ENCODE data around the gene NDUFAF8. TPM values are rescaled to one million over a fixed set of nuclear protein-coding genes. Genes with fewer than 3 reads are reported as not detected.

NDUFAF8 gene
- total RNA-seq, 1 experiment from 2014 or later, result 60.1 TPM

DNA sequence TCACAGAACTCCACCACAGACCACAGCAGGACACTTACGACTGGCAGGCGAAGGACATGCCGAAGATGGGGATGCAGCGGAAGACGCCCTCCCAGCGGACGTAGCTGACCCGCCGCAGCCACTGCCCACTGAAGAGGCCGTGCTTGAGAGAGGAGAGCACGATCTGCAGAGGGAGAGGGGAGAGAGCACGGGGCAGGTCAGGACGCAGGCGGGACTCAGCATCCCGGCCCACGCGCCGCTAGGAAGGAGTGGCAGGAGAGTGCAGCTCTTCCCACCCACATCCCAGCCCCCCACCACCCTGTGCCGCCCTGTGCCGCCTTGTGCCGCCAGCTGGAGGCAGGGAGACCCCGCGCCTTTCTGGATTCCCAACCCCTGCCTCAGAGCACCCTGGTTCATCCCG is 41.5 kb downstream of the NDUFAF8 start:
- Histone ChIP-seq H2BK5ac (ENCODE audit: insufficient read length, low read length) (no peak overlapping the region), H3K4ac (ENCODE audit: low read depth, low read length) (no peak overlapping the region), H3K9me3 (ENCODE audit: control insufficient read depth, low read depth, low read length) (no peaks in the 10 kb centered on the region), H3K23ac (ENCODE audit: insufficient read length, low read depth, low read length) (no peak overlapping the region), H3K79me1 (ENCODE audit: insufficient read depth, low read depth, low read length, poor library complexity, severe bottlenecking) (no peaks in the 10 kb centered on the region), H2AK5ac (ENCODE audit: insufficient read length, low read length) (no peak overlapping the region), H3K56ac (ENCODE audit: insufficient read length, low read depth, low read length) (no peak overlapping the region), H4K5ac (ENCODE audit: insufficient read length, low read depth, low read length) (no peak overlapping the region), H3K23me2 (ENCODE audit: insufficient read length, low read depth, low read length, poor library complexity, severe bottlenecking) (no peaks in the 10 kb centered on the region), H4K91ac (ENCODE audit: insufficient read length, low read depth, low read length) (no peak overlapping the region), H2BK15ac (ENCODE audit: low read depth, low read length) (no peak overlapping the region), H3K14ac (ENCODE audit: insufficient read depth, low read length) (no peak overlapping the region), H3K18ac (ENCODE audit: insufficient read length, low read depth, low read length) (no peak overlapping the region), H4K20me1 (ENCODE audit: control insufficient read depth, insufficient read depth, insufficient read length) (no peaks in the 10 kb centered on the region), H3K4me1 (ENCODE audit: insufficient read depth, low read length) (no peaks in the 10 kb centered on the region), H2BK20ac (ENCODE audit: low read depth, low read length, poor library complexity, severe bottlenecking) (no peak overlapping the region), H3K27me3 (ENCODE audit: insufficient read depth, low read length) (no peaks in the 10 kb centered on the region), H2AFZ (ENCODE audit: low read length) (no peak overlapping the region), H3K79me2 (ENCODE audit: insufficient read depth, low read length) (no peaks in the 10 kb centered on the region), H4K8ac (replicated peaks; ENCODE audit: insufficient read length, low read depth, low read length) (no peak overlapping the region), H2BK120ac (ENCODE audit: low read depth, low read length, poor library complexity, severe bottlenecking) (no peak overlapping the region), H3K4me2 (ENCODE audit: insufficient read depth, insufficient read length, low read length) (no peak overlapping the region), H3T11ph (ENCODE audit: low read length) (no peak overlapping the region), H2BK12ac (ENCODE audit: insufficient read length, low read depth, low read length) (no peak overlapping the region), H3K9ac (ENCODE audit: extremely low read depth, insufficient read length, low read length) (no peak overlapping the region), H3K27ac (ENCODE audit: insufficient read length, low read depth, low read length) (no peak overlapping the region)
- TF ChIP-seq, protein P1, sequence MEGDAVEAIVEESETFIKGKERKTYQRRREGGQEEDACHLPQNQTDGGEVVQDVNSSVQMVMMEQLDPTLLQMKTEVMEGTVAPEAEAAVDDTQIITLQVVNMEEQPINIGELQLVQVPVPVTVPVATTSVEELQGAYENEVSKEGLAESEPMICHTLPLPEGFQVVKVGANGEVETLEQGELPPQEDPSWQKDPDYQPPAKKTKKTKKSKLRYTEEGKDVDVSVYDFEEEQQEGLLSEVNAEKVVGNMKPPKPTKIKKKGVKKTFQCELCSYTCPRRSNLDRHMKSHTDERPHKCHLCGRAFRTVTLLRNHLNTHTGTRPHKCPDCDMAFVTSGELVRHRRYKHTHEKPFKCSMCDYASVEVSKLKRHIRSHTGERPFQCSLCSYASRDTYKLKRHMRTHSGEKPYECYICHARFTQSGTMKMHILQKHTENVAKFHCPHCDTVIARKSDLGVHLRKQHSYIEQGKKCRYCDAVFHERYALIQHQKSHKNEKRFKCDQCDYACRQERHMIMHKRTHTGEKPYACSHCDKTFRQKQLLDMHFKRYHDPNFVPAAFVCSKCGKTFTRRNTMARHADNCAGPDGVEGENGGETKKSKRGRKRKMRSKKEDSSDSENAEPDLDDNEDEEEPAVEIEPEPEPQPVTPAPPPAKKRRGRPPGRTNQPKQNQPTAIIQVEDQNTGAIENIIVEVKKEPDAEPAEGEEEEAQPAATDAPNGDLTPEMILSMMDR (conservative IDR thresholded peaks at IDR 0.05), result no peak
- Mint-ChIP-seq H3K4me3 (no peak overlapping the region), H3K27me3 (ENCODE audit: low read depth) (no peaks in the 10 kb centered on the region), H3K27ac (peak overlapping the region in 2 of 3 experiments; percentile 10 to 47; a peak in 4 of 7 replicates), H3K4me1 (peaks cover 2 to 7% of the 10 kb centered on the region in 2 experiments; a peak in 3 of 4 replicates), H3K9me3 (no peaks in the 10 kb centered on the region), H3K36me3 (ENCODE audit: insufficient read depth in 1 of 3, low read depth in 3 of 3) (peaks cover 9 to 35% (median 30%) of the 10 kb centered on the region in 3 experiments)
- no peak for DNase-seq
- WGBS (ENCODE audit: extremely low coverage, insufficient read length, low lambda C conversion rate), result no CpG with 5 or more reads among the region's 24 CpGs
